HL-60 (cell line): ENCODE results near the gene GRID2.

Experiments
- CTCF ChIP-seq: IDR thresholded peaks from one replicate; pipeline ENCODE4 v1.5.1; 2011; ENCODE audit warnings: low read length, control low read depth, inconsistent platforms; ENCODE audit not compliant: insufficient read depth
- POLR2AphosphoS5 ChIP-seq: IDR thresholded peaks from 2 replicates; pipeline ENCODE4 v1.6.1; 2012; ENCODE audit warnings: low read depth

- TF ChIP-seq POLR2AphosphoS5 (no peak), CTCF (no peak)
Observed at GRCh38 chr4:93718233-93718632, 1414.5 kb downstream of the GRID2 start.
